ENCODE data around the gene NFKBIL1.
"Not testable (repeated sequence)": the region's sequence is repeated elsewhere in the genome, so short reads cannot be mapped to it uniquely, and the experiment has no call there.

DNA sequence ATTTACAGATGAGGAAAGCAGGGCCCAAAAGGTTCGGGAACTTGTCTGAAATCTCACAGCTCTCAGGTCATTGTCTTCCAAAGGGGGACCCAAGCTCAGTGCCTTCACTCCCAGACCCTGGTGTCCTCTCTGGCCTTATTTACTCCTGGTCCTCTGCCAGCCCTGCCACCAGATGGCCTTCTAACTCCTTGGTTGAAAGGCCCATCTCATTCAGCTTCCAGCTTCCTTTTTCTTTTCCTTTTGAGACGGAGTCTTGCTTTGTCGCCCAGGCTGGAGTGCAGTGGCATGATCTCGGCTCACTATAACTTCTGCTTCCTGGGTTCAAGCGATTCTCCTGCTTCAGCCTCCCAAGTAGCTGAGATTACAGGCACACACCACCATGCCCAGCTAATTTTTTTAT is 4.0 kb downstream of the NFKBIL1 start:
- TF ChIP-seq PKNOX1 (IDR thresholded peaks at IDR 0.05); FOXK2 (IDR thresholded peaks at IDR 0.05); TARDBP (IDR thresholded peaks at IDR 0.05); BHLHE40 (IDR thresholded peaks at IDR 0.05; ENCODE audit: borderline replicate concordance); CTBP1 (IDR thresholded peaks at IDR 0.05; ENCODE audit: borderline replicate concordance): not testable (repeated sequence)
